ENCODE results near the gene NUAK2.

The NUAK2 gene

DNA sequence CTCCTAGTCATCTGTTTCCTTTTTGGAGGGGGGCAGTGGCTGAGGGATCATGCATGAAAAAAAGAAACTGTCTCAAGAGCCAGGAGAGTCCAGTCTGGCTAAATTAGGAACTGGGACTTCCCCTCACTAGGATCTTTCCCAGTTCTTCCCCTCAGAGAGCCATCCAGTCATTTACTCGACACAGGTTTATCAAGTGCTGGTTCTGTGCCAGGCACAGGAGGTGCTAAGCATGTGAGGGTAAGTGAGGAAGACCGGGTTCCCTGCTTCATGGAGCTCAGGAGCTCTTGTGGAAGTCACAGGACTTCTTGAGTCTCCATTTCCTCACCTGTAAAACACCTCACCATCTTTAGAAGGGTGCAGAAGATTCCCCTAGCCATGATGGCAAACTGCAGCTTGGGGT is 8.6 kb upstream of the NUAK2 start:
- H3K36me3 ChIP-seq = no peaks in the 10 kb centered on the region
- DNase-seq = no peak
- no peaks in the 10 kb centered on the region for H3K9me3 ChIP-seq (ENCODE audit: severe bottlenecking)
- H3K27ac ChIP-seq = no peak overlapping the region
- no peak overlapping the region for H3K4me3 ChIP-seq (ENCODE audit: low read depth, low read length)
- H3K27me3 ChIP-seq (ENCODE audit: insufficient read depth, low read depth, severe bottlenecking) = no peaks in the 10 kb centered on the region
- TF ChIP-seq CTCF (IDR thresholded peaks at IDR 0.05; ENCODE audit: low read depth, low read length) = no peak

GRCh38 chr1:205329719-205330118 is 8.2 kb upstream of the NUAK2 start:
- peak; percentile 84 for DNase-seq
- H3K4me3 ChIP-seq (ENCODE audit: low read depth, low read length) = no peak overlapping the region
- H3K36me3 ChIP-seq = no peaks in the 10 kb centered on the region
- 0 out of 2 replicates have a peak, but pooled peaks have one; percentile 36 for TF ChIP-seq CTCF (IDR thresholded peaks at IDR 0.05; ENCODE audit: low read depth, low read length)
- no peaks in the 10 kb centered on the region for H3K27me3 ChIP-seq (ENCODE audit: insufficient read depth, low read depth, severe bottlenecking)
- no peaks in the 10 kb centered on the region for H3K9me3 ChIP-seq (ENCODE audit: severe bottlenecking)
- H3K27ac ChIP-seq = no peak overlapping the region

GRCh38 chr1:205328476-205328875 is 6.9 kb upstream of the NUAK2 start:
- no peak for DNase-seq
- Histone ChIP-seq H3K36me3 (no peaks in the 10 kb centered on the region), H3K4me3 (ENCODE audit: low read depth, low read length) (no peak overlapping the region), H3K27me3 (ENCODE audit: insufficient read depth, low read depth, severe bottlenecking) (no peaks in the 10 kb centered on the region), H3K27ac (no peak overlapping the region), H3K9me3 (ENCODE audit: severe bottlenecking) (no peaks in the 10 kb centered on the region)
- no peak for TF ChIP-seq CTCF (IDR thresholded peaks at IDR 0.05; ENCODE audit: low read depth, low read length)

GRCh38 chr1:205326812-205327466 is 5.4 kb upstream of the NUAK2 start:
- Histone ChIP-seq H3K27me3 (ENCODE audit: insufficient read depth, low read depth, severe bottlenecking) (no peaks in the 10 kb centered on the region), H3K9me3 (ENCODE audit: severe bottlenecking) (no peaks in the 10 kb centered on the region), H3K4me3 (ENCODE audit: low read depth, low read length) (no peak overlapping the region), H3K36me3 (no peaks in the 10 kb centered on the region), H3K27ac (peak overlapping the region; percentile 26)
- DNase-seq = peak; percentile 78
- no peak for TF ChIP-seq CTCF (IDR thresholded peaks at IDR 0.05; ENCODE audit: low read depth, low read length)

GRCh38 chr1:205325334-205325884 is 3.9 kb upstream of the NUAK2 start:
- Histone ChIP-seq H3K4me3 (ENCODE audit: low read depth, low read length) (no peak overlapping the region), H3K27ac (no peak overlapping the region), H3K9me3 (ENCODE audit: severe bottlenecking) (no peaks in the 10 kb centered on the region), H3K36me3 (no peaks in the 10 kb centered on the region), H3K27me3 (ENCODE audit: insufficient read depth, low read depth, severe bottlenecking) (no peaks in the 10 kb centered on the region)
- TF ChIP-seq CTCF (IDR thresholded peaks at IDR 0.05; ENCODE audit: low read depth, low read length) = peak; percentile 99
- DNase-seq = peak; percentile 93

DNA sequence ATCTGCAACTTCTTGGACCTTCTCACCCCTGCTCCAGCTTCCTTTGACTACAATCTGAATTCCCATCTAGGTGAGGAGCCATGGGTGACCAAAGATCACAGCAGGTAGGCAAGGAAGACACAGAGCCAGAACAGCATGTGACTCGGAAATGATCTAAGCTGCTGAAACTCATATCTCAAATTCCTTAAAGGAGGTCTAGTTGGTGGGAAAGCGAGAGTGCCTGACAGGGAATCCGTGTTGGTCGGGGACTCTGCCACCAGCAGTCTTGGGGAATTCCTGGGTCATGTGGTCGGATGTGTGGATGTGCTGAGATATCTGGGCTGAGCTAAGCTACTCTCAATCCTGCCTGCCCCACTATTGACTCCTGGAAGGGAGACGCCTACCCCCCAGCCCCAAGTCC is 3.2 kb upstream of the NUAK2 start:
- Histone ChIP-seq H3K27ac (no peak overlapping the region), H3K9me3 (ENCODE audit: severe bottlenecking) (no peaks in the 10 kb centered on the region), H3K36me3 (no peaks in the 10 kb centered on the region), H3K27me3 (ENCODE audit: insufficient read depth, low read depth, severe bottlenecking) (no peaks in the 10 kb centered on the region), H3K4me3 (ENCODE audit: low read depth, low read length) (no peak overlapping the region)
- no peak for TF ChIP-seq CTCF (IDR thresholded peaks at IDR 0.05; ENCODE audit: low read depth, low read length)
- no peak for DNase-seq
